ENCODE results near the gene DENND4B. TPM values are rescaled to one million over a fixed set of nuclear protein-coding genes. Genes with fewer than 3 reads are reported as not detected.
A peak's percentile ranks its signal among the peaks of the same experiment; 100 is the strongest.
"Not testable (repeated sequence)": the region's sequence is repeated elsewhere in the genome, so short reads cannot be mapped to it uniquely, and the experiment has no call there.

Gene DENND4B
- total RNA-seq, 1 experiment from 2014 or later, result 15.4 TPM

DNA sequence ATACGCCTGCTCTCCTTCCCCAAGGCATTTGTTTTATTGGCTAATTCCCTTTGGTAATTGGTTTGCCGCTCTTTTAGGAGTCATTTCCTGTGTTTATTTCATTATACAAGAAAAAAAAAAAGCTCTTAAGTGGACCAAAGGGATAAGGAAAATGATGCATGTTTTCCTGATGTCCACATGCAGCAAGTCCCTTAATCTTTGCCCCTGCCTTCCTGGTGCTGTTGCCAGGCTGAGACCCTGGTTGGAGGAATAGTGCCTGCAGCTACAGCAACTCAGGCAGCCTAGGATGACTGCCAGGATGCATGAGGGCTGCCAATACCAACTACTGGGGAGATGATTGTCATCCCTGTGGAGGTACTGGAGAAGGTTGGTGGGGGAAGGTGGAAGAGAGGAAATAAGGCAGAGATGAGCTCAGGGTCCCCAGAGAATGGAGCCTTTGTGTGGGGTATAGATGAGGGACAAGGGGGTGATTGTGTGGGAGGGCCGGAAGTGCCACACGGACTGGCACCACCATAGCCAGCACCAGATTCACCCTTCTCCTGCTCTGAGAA is 17.7 kb downstream of the DENND4B start:
- DNase-seq (ENCODE audit: low read depth), result no peak

DNA sequence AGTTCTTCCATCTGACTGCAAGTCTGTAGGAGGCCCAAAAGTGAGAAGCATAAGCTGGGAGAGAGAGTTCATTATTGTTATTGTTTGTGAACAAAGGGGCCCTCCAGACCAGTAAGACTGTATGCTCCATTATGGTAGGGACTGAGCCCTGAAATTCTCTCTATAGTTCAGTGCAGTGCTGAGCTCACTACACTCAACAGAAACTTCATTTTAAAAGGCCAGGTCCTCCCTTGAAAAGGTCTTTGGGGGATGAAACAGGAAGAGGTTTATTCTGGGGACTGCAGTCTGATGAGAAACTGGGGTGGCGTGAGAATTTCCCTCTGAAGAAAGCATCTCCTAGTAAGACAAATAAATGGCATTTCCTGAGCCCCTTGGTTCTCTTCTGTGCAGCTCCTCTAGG is 18.3 kb downstream of the DENND4B start:
- DNase-seq (ENCODE audit: low read depth), result no peak

DNA sequence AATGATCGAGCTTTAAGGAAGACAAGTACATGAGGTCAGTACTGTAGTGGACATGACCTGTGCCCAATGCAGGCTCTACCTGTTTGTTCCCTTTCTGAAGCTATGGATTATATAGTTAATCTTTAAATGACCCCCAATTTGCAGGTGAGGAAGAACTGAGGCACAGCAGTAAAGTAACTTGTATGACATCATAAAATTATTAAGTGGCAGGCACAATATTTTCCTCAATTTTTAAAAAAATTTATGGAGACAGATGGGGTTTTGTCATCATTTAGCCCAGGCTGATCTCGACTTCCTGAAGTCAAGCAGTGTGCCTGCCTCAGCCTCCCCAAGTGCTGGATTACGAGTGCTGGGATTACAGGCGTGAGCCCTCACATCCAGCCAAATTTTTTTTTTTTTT is 20.1 kb downstream of the DENND4B start:
- DNase-seq (ENCODE audit: low read depth), result no peak

DNA sequence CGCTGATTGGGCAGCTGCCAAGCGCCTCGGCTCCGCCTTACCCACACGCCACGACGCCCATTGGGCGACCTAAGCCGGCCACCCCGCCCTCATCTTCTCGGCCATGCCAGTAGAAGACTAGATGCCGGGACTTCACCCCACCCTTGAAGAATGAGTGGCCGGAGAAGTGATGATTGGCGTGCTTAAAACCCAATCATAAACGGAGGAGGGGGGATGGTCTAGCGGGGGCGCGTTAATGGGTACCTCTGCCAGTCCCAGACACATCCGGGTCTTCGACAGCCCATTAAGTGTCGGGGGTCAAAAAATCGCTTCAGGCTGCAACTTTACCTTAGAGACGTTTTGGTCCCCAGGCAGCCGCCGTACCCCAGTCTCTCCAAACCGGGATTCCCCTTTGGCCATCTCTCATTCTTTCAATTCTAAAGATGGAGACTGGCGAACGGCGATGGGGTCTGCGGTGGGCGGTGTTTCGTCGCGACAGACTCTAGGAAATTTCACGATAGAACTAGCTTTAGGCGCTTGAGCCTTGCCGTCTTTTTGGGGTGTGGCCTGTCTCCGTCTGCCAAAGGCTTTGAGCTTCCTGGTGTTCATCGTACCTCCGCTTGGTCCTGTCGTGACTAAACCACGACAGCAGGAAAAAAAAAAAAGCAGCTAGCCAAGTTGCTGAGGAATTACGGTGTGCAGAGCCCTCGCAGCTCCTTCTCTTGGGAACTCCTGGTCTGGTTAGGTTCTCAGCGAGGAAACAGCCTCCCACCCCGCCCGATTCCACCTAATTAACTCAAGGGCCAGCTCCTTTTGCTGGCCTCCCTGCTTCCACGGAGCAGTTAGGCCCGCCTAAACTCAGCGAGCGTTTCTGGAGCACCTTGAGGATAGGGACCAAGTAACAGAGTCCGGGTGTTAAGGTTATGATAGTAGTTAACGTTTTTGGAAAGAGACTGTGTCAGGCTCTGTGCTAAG is 23.3 kb downstream of the DENND4B start, which contains the start of gene GATAD2B:
TSS of gene GATAD2B (minus strand) at position 1 of the 954 bp plus-strand sequence. CDS start 94,625 bp downstream, outside the sequence.
- DNase-seq (ENCODE audit: low read depth), result peak; percentile 100

DNA sequence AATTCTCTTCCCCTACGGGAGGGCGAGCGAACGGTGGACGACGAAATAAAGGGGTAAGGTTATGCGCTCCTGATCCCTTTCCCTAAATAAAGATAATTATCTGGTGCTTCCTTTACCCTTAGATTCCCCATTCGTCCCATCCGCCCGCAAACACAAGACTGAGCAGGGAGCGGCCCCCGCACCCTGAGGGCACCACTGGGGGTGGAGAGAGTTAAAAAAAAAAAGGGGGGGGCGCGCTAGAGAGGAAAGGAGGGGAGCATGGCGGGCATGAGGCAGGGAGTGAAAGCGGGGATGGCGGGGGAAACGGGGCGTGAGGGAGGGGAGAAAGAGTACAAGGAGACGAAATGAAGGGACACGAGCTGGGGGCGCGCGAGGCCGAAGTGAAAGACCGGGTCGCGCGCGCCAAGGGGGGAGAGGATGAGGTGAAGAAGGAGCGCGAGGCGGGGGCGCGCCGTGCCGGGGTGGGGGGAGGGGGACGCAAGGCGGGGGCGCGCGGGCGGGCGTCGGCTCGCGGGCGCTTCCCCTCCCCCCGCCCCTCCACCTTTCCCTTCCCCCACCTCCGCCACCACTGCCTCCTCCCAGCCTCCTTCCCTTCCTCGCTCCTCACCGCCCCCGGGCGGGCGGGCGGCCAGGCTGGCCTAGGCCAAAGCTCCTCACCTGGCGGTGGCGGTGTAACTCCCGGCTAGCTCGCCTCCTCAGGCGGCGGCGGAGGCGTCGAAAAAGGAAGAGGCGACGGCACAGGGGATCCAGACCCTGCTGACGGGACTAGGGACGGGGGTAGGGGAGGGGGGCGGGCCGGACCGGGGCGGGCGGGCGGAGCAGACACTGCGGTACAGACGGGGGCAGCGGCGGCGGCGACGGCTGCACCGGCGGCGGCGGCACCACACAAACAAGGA is 24.2 kb downstream of the DENND4B start:
- peak; percentile 19 for DNase-seq (ENCODE audit: low read depth)

DNA sequence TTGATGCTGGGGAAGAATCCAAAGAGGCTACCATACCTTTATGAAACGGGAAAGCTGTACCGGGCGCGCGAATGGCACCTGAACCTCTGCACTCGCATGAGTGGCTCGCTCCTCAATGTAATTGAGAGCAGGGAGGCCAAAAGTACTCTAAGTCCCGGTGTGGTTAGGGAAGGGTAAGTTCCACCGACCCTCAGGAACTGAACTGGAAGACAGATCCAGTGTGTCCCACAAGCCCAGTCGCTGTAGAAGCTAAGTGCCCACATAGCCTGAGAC is 24.8 kb downstream of the DENND4B start:
- DNase-seq (ENCODE audit: low read depth), result no peak

DNA sequence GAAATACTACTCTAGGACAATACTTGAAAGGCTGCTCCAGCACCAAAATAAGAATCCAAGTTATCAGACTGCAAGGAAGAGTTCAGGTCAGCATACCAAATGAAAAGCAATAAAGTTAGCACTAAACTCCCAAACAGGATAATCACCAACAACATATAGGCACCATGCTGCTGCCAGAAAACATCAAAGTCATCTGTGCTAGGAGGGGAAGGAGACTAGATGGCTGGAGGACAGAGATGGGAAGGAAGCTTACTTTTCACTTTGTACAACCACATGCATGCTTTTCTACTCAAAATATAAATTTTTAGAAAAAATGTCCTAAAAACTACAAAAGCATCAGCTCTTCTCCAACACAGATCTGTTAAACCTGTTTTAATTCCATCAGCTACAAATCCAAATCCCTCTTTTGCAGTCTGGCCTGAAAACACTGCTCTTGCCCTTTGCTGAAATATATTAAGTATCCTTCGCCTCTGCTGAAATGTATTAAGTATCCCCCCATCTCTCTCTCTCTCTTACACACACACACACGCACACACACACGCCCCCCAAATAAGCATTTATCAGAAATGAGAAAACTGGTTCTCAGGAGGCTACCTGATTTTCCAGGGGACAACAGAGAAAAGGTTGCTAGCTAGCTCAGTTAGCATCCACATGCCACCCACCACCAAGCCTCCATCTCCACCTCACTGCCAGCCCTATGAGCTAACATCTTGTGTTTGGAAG is 25.3 kb downstream of the DENND4B start:
- no peak for DNase-seq (ENCODE audit: low read depth)

DNA sequence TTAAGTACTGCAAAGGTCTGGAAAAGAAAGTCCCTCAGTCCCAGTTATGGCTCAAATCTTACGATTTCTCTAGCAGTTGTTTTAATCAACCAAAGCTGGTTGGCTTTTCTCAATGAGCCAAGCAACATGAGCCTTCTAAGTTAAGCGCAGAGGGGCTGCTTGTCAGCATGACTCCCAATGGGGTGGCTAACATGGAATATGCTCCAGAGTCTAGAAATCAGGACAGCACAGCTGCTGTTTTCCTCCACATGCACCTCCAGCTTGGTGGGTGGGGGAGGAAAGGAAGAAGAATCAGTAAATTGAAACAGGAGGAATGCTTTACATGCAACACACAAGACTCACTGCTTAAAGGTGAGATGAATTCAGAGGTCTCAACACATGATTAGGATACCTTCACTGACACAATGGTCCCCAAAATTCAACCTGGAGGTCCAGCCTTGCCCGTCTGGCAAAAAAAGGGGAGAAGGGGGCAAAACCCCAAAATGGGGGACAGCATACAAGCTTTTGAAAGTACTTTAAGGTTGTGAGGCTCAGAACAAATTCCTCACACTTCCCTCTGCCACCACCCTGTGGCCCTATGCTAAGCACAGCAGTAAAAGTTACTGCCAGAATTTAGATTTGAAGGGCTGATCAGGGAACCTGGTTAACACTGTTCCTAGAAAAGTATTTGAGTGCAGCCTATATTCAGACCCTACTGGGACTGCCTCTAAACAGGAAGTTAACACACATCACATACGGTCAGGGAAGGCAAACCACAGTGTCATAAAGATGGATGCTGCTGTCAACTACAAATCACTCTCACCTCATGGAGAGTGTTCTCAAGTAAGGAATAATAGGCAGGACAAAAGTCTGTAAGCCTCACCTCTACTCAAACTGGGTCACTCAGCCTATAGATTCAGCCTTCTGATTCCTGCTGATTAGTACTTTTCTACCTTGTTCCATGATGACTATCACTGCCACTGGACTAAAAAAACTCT is 26.4 kb downstream of the DENND4B start:
- no peak for DNase-seq (ENCODE audit: low read depth)

DNA sequence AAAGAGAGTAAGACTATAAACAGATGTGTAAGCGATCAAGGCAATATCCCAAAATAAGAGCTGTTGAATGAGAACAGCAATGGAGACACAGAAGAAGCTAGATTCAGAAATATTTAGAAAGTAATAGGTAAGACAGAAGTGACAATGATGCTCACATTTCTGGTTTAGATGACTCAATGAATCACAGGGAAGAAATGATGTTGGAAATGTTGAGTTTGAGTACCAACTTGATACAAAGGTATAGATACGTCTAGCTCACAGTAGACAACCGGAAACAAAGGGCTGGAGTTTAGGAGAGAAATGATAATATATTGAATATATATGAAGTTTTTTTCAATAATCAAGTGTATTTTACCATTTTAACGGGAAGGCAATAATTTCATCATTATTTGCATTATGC is 30.2 kb downstream of the DENND4B start:
- DNase-seq (ENCODE audit: low read depth), result no peak

DNA sequence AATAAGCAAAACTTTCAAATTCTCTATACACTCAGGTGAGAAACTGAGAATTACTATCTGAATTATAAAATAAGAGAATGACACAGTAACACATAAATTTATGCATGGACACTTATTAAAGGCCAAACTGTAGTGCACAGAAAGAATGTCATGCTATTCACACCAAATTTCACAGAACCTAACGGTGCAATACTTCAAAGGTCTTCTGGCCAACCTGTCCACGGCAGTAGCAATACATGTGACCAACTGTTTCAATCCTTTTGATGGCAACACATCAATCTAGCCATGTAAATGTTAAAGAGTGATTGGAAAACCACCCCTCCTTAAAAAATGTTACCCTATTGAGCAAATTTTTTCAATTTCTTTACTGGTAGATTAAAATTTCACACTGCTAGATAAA is 34.2 kb downstream of the DENND4B start:
- DNase-seq (ENCODE audit: low read depth), result no peak

DNA sequence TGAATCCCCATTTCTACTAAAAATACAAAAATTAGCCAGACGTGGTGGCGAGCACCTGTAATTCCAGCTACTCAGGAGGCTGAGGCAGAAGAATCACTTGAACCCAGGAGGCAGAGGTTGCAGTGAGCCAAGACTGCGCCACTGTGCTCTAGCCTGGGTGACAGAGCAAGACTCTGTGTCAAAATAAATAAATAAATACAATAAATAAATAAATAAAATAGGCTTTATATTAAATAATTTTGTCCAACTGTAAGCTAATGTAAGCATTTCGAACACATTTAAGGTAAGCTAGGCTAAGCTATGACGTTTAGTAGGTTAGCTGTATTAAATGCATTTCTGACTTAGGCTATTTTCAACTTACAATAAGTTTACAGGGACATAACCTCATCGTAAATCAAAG is 36.0 kb downstream of the DENND4B start:
- DNase-seq (ENCODE audit: low read depth), result not testable (repeated sequence)

DNA sequence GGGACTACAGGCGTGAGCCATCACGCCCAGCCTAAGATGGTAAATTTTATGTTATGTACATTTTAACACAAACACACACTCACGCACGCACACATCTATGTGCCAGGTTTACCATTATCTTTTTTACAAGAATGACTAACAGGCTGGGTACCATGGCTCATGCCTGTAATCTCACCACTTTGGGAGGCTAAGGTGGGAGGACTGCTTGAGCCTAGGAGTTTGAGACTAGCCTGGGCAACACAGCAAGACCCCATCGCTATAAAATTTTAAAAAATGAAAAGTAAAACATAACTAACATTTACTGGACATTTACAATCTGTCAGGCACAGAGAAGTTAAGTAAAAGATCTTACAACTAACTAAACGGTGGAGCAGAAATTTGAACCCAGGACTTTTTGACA is 38.4 kb downstream of the DENND4B start:
- no peak for DNase-seq (ENCODE audit: low read depth)

DNA sequence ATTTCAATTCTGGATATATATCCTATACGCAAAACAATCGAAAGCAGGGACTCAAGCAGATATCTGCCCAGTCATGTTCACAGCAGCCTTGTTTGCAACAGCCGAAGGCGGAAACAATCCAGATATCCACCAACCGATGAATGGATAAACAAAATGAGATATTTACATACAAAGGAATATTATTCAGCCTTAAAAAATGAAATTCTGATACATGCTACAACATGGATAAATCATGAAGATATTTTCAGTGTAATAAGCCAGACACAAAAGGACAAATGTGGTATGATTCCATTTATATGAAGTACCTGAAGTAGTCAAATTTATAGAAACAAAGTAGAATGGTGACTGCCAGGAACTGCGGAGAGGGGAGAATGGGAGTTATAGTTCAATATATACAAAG is 39.4 kb downstream of the DENND4B start:
- DNase-seq (ENCODE audit: low read depth), result no peak

DNA sequence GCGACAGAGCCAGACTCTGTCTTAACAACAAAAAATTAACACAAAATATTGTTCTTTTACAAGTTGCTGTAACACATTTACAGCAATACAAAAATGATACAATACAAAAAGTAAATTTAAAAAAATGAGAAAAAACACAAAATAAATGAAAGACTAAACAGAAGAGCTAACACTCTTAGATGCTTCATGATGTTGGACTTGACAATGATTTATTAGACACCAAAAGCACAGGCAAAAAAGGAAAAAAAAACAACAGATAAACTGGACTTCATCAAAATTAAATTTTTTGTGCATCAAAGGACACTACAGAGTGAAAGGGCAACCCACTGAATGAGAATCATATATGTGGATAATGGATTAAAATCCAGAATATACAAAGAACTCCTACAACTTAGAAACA is 40.1 kb downstream of the DENND4B start:
- no peak for DNase-seq (ENCODE audit: low read depth)

DNA sequence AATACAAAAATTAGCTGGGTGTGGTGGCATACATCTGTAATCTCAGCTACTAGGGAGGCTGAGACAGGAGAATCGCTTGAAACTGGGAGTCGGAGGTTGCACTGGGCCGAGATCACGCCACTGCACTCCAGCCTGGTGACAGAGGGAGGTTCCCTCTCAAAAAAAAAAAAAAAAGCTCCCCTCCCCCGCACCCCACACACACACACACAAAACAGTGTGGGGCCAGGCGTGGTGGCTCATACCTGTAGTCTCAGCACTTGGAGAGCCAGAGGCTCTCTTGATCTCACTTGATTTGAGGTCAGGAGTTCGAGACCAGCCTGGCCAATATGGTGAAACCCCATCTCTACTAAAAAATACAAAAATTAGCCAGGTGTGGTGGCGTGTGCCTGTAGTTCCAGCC is 40.6 kb downstream of the DENND4B start:
- DNase-seq (ENCODE audit: low read depth), result not testable (repeated sequence)

DNA sequence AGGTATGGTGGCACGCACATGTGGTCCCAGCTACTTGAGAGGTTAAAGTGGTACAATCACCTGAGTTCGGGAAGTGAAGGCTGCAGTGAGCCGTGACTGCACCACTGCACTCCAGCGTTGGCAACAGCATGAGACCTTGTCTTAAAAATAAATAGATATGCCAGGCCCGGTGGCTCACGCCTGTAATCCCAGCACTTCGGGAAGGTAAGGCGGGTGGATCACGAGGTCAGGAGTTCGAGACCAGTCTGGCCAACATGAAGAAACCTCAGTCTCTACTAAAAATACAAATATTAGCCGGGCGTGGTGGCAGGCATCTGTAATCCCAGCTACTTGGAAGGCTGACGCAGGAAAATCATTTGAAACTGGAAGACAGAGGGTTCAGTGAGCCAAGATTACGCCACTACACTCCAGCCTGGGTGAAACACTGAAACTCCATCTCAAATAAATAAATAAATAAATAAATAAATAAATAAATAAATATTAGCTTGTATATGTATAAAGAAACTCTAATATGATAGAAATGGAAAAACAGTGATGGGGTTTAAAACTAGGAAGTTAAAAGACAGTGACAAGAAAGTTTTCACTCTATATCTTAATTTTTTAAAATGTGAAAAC is 42.6 kb downstream of the DENND4B start:
- no peak for DNase-seq (ENCODE audit: low read depth)

DNA sequence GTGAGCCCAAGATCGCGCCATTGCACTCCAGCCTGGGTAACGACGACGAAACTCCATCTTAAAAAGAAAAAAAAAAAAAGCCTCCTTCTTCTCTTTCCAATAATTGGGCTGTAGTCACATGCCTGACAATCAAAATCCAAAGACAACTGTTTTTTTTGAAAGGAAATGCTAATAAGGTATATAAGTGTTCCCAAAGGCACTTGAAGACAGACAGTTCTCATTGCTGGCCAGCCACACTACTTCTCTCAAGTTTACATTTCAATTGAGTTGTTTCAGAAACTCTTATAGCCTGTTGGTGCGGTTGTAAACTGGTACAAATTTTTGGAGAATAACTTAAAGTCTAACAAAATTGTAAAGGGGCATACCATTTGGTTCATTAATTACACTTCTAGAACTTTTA is 47.0 kb downstream of the DENND4B start:
- DNase-seq (ENCODE audit: low read depth), result no peak

DNA sequence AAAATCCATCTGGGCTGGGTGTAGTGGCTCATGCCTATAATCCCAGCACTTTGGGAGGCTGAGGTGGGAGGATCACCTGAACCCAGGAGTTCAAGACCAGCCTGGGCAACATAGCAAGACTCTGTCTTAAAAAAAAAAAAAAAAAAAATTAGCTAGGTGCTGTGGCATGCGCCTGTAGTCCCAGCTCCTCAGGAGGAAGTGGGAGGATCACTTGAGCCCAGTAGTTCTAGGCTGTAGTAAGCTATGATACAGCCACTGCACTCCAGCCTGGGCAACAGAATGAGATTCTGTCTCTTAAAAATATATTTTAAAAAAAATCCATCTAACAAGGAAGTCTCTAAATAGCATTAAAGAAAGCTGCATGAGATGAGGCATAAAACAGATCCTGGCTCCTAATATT is 50.7 kb downstream of the DENND4B start:
- DNase-seq (ENCODE audit: low read depth), result not testable (repeated sequence)

DNA sequence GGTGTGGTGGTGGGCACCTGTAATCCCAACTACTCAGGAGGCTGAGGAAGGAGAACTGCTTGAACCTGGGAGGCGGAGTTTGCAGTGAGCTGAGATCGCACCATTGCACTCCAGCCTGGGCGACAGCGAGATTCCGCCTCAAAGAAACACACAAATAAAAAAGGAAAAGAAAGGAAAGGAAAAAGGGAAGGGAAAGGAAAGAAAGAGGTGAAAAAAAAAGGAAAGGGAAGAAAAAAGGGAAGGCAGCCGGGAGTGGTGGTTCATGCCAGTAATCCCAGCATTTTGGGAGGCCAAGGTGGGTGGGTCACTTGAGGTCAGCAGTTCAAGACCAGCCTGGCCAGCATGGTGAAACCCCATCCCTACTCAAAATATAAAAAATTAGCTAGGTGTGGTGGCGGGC is 55.5 kb downstream of the DENND4B start:
- not testable (repeated sequence) for DNase-seq (ENCODE audit: low read depth)

DNA sequence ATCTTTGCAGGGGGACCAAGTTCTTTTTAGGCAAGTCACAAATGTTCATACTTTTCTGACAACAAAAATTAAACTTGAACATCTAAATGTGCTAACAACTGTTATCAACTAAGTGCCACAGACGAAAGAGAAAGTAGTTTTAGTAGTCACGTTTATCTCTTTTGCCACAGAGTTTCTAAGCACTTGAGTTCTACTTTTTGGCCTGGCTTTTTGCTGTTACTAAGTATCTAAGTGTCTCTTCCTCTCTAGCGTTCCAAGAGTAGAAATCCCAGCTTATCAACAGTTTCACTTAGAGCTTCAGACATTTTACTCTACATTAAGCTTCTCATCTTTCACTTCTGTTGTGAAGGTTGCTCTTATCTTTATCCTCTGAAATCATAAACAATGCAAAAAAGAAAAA is 58.0 kb downstream of the DENND4B start:
- no peak for DNase-seq (ENCODE audit: low read depth)

Measured in LHCN-M2 (cell line).